Fibroblast of mammary gland (primary cell): ENCODE measurements around the gene KRTAP10-5.
"Not testable (repeated sequence)": the region's sequence is repeated elsewhere in the genome, so short reads cannot be mapped to it uniquely, and the experiment has no call there.

Source experiments
- DNase-seq: peaks from one replicate; pipeline ENCODE4 v3.0.0-alpha.2; 2010; ENCODE audit warnings: low read depth
- H3K4me3 ChIP-seq: 2 replicates; pipeline ENCODE4 v1.5.1; 2011; ENCODE audit warnings: low read depth, mild to moderate bottlenecking, low read length, moderate library complexity; ENCODE audit not compliant: control insufficient read depth
- TF ChIP-seq, protein P1 (sequence below): conservative IDR thresholded peaks from 2 replicates; pipeline ENCODE4 v1.5.1; 2011; ENCODE audit warnings: low read depth, low read length, inconsistent platforms; ENCODE audit not compliant: control insufficient read depth, insufficient read depth

Gene KRTAP10-5, protein sequence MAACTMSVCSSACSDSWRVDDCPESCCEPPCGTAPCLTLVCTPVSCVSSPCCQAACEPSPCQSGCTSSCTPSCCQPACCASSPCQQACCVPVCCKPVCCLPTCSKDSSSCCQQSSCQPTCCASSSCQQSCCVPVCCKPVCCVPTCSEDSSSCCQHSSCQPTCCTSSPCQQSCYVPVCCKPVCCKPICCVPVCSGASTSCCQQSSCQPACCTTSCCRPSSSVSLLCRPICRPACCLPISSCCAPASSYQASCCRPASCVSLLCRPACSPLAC

DNA sequence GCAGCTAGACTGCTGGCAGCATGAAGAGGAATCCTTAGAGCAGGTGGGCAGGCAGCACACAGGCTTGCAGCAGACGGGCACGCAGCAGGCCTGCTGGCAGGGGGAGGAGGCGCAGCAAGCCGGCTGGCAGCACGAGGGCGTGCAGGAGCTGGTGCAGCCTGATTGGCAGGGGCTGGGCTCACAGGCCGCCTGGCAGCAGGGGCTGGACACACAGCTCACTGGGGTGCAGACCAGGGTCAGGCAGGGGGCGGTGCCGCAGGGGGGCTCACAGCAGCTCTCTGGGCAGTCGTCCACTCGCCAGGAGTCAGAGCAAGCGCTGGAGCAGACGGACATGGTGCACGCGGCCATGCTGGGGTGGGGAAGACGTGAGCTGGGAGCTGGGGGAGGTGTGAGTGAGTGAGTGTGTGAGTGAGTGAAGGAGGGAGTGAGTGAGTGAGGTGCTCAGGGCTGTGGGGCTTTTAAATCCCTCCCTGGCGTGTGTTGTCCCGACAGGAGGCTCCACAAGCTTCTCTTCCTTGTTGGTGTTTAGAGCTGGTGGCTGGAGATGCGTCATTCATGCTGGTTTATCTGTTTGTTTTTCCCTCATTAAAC, at the start of gene KRTAP10-5:
Gene KRTAP10-5 (minus strand): TSS at position 374 of the 591 bp plus-strand sequence. CDS start 26 bp downstream, at position 348.
- H3K4me3 ChIP-seq, DNase-seq: not testable (repeated sequence)

DNA sequence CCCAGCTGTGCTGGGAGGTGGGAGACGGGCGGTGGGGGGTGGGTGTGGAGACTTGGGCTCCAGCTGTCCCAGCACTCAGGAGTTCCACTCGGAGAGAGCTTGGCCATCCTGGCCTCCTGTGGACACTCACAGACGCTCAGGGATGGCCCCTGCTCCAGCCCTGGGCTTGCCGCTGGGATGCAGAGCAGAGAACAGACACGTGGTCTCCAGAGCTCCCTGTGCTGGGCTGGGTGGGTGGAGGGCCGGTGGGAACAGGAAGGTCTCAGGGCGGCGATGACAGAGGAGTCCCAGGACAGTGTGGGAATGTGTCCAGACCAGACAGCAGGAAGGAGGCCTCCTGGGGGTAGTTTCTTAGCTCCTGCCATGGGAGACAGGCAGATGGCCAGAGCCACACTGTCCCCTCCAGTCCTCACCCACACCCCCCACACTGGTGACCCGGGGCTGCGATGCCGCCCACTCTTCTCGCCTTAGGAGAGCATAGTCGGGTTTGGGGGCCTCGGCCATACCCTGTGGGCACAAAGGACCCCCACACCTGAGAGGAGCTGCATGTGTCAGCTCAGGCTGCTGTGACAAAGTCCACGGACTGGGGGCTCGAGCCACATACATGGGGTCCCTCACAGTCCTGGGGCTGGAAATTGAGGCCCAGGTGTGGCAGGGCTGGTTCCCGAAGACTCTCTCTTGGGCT, 48.4 kb upstream of the KRTAP10-5 start:
- H3K4me3 ChIP-seq = no peak overlapping the region
- no peak for DNase-seq
- TF ChIP-seq, protein P1, sequence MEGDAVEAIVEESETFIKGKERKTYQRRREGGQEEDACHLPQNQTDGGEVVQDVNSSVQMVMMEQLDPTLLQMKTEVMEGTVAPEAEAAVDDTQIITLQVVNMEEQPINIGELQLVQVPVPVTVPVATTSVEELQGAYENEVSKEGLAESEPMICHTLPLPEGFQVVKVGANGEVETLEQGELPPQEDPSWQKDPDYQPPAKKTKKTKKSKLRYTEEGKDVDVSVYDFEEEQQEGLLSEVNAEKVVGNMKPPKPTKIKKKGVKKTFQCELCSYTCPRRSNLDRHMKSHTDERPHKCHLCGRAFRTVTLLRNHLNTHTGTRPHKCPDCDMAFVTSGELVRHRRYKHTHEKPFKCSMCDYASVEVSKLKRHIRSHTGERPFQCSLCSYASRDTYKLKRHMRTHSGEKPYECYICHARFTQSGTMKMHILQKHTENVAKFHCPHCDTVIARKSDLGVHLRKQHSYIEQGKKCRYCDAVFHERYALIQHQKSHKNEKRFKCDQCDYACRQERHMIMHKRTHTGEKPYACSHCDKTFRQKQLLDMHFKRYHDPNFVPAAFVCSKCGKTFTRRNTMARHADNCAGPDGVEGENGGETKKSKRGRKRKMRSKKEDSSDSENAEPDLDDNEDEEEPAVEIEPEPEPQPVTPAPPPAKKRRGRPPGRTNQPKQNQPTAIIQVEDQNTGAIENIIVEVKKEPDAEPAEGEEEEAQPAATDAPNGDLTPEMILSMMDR = no peak

DNA sequence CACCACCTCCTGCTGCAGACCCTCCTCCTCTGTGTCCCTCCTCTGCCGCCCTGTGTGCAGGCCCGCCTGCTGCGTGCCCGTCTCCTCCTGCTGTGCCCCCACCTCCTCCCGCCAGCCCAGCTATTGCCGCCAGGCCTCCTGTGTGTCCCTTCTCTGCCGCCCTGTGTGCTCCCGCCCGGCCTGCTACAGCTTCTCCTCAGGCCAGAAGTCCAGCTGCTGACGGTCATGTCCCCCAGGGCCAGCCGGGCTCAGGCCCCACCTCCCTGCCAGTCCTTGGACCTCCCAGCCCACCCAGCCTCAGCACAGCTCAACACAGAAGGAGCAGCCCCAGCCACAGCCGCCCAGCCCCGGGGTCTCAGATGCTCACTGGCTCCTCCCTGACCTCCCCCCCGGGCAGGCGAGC, 47.4 kb upstream of the KRTAP10-5 start:
- H3K4me3 ChIP-seq, DNase-seq: not testable (repeated sequence)

DNA sequence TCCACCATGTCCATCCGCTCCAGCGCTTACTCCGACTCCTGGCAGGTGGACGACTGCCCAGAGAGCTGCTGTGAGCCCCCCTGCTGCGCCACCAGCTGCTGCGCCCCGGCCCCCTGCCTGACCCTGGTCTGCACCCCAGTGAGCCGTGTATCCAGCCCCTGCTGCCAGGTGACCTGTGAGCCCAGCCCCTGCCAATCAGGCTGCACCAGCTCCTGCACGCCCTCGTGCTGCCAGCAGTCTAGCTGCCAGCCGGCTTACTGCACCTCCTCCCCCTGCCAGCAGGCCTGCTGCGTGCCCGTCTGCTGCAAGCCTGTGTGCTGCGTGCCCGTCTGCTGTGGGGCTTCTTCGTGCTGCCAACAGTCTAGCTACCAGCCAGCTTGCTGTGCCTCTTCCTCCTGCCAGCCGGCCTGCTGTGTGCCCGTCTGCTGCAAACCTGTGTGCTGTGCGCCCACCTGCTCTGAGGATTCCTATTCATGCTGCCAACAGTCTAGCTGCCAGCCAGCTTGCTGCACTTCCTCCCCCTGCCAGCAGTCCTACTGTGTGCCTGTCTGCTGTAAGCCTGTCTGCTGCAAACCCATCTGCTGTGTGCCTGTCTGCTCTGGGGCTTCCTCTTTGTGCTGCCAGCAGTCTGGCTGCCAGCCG, 46.9 kb upstream of the KRTAP10-5 start:
- not testable (repeated sequence) for DNase-seq, H3K4me3 ChIP-seq

DNA sequence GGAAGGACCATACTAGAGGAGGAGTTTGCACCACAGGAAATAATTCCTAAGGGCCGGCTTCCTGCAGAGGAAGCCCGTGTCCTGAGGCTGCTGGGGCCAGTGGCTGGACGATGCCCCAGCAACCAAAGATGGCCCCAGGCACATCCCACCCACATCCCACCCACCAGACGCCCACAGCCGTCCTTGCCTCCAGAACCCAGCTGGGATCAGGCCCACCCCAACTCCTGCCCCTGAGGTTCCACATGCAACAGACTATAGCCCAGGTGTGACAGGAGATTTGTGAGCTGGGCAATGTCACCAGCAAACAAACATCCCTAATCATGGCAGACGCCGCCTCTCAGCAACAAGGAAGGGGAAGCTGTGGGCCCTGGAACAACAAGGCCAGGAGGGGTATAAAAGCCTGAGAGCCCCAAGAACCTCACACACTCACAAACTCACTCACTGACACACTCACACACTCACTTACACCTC, 46.3 kb upstream of the KRTAP10-5 start, which contains the start of gene KRTAP10-9:
Gene KRTAP10-9 (plus strand): TSS at position 421 of the 471 bp plus-strand sequence. CDS start 79 bp downstream, outside the sequence.
- H3K4me3 ChIP-seq = no peak within 1 kb of the TSS
- TF ChIP-seq, protein P1 = no peak
- no peak for DNase-seq

DNA sequence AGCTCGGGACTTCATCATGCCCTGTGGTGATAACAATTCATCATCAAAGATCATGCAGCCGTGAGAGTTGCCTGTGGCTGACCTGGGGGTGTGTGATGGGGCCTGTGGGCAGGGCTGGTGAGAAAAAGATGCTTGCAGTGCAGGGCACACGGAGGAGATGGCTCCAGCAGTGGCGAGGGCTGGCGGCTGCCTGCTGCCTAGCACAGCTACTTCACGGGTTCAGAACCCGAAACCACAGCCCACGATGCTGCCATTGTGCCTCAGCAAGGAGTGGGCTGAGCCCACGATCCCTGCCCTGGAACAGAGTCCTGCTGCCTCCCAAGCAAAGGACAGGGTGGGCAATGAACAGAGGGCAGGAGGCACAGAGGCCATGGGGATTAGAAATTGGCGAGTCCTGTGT, 45.9 kb upstream of the KRTAP10-5 start:
- H3K4me3 ChIP-seq = no peak overlapping the region
- DNase-seq = no peak
- TF ChIP-seq, protein P1 = no peak

DNA sequence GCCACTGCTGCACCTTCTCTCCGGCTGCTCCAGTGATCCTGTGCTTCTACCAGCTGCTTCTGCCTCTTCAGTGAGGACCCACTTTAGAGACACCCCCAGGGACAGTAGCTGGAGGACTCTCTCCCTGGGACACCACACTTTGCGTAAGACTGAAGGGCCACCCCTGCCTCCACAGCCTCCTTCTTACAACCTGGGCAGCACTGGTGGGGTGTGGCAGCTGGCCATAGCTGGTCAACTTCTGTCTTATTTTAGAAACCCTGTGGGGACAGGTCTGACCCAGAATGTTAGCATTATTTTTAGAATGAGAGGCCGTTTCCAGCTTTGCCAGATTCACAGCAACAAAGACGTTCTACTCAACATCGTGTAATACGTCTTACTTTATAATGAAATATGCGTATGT, 45.4 kb upstream of the KRTAP10-5 start:
- DNase-seq = no peak
- TF ChIP-seq, protein P1 = no peak

DNA sequence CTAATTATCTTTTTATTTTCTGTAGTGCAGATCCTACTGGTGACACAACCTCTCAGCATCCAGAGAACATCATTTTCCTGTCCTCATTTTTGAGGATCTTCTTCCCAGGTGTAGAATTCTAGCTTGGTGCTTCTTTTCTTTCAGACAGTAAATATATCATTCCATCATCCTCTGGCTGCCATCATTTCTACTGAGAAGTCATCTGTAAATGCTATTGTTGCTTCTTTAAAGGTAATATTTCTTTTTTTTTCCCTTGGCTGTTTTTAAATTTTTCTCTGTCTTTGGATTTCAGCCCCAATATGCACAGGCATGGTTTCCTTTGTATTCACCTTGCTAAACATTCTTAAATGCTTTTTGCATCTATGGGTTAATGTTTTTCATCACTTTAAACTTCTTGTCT, 43.2 kb upstream of the KRTAP10-5 start:
- TF ChIP-seq, protein P1 = no peak
- no peak overlapping the region for H3K4me3 ChIP-seq
- DNase-seq = no peak

More for the DNA sequence above, 45.4 kb upstream of the KRTAP10-5 start:
- no peak overlapping the region for H3K4me3 ChIP-seq
